HepG2 (cell line): ENCODE data around the gene HAND1. TPM values are rescaled to one million over a fixed set of nuclear protein-coding genes. Genes with fewer than 3 reads are reported as not detected.

Experiments
- DNMT1 ChIP-seq: sonication (generic); formaldehyde crosslinking; IDR thresholded peaks from 2 replicates; pipeline ENCODE4 v1.5.1; 2020; ENCODE audit warnings: mild to moderate bottlenecking, missing genetic modification reagents
- ETV5 ChIP-seq: IDR thresholded peaks from 2 replicates; pipeline ENCODE4 v1.6.1; 2018; ENCODE audit warnings: missing biosample characterization, missing genetic modification reagents, inconsistent platforms, borderline replicate concordance
- KAT2B ChIP-seq: fragments of 150-350 bp; IDR thresholded peaks from 2 replicates; pipeline ENCODE4 v1.6.1; 2014; ENCODE audit warnings: low read depth, low read length, borderline replicate concordance
- MLX ChIP-seq: IDR thresholded peaks from 2 replicates; pipeline ENCODE4 v1.6.1; 2016
- NR2F1 ChIP-seq, 2 experiments: fragments of 450-650 bp in 1 of 2; formaldehyde crosslinking in 1 of 2; IDR thresholded peaks; 2 replicates each; pipeline versions ENCODE4 v1.5.0 to v1.6.1; 2016 to 2020; ENCODE audit warnings: mild to moderate bottlenecking in 1 of 2, missing compliant biosample characterization in 1 of 2, missing genetic modification reagents in 1 of 2, moderate library complexity in 1 of 2
- PAXIP1 ChIP-seq: sonication (generic); formaldehyde crosslinking; conservative IDR thresholded peaks from 2 replicates; pipeline ENCODE4 v1.4.0; 2020; ENCODE audit warnings: mild to moderate bottlenecking, missing genetic modification reagents, moderate library complexity
- PCBP2 ChIP-seq: fragments of 200-400 bp; formaldehyde crosslinking; optimal IDR thresholded peaks from 2 replicates; pipeline ENCODE3; 2018; ENCODE audit warnings: low read length, low read depth; ENCODE audit not compliant: poor library complexity, severe bottlenecking
- PPARG ChIP-seq: conservative IDR thresholded peaks from 2 replicates; pipeline ENCODE4 v1.6.1; 2016; ENCODE audit warnings: missing biosample characterization, missing genetic modification reagents
- REL ChIP-seq: sonication (generic); formaldehyde crosslinking; conservative IDR thresholded peaks from 2 replicates; pipeline ENCODE4 v1.8.0; 2022; ENCODE audit warnings: mild to moderate bottlenecking, missing genetic modification reagents, moderate library complexity
- SALL1 ChIP-seq: sonication (generic); formaldehyde crosslinking; IDR thresholded peaks from 2 replicates; pipeline ENCODE4 v1.8.0; 2022; ENCODE audit warnings: mild to moderate bottlenecking, missing genetic modification reagents
- SNRNP70 ChIP-seq: fragments of 200-400 bp; formaldehyde crosslinking; IDR thresholded peaks from 2 replicates; pipeline ENCODE4 v1.6.1; 2017; ENCODE audit warnings: mild to moderate bottlenecking, low read depth, low read length, moderate library complexity
- TFDP2 ChIP-seq: sonication (generic); formaldehyde crosslinking; IDR thresholded peaks from 2 replicates; pipeline ENCODE4 v1.4.0; 2020; ENCODE audit warnings: missing genetic modification reagents
- ZBTB14 ChIP-seq: sonication (generic); formaldehyde crosslinking; IDR thresholded peaks from 2 replicates; pipeline ENCODE4 v1.4.0; 2020; ENCODE audit warnings: missing genetic modification reagents
- ZNF121 ChIP-seq: sonication (generic); formaldehyde crosslinking; IDR thresholded peaks from 2 replicates; pipeline ENCODE4 v1.5.0; 2020; ENCODE audit warnings: mild to moderate bottlenecking, missing genetic modification reagents
- ZNF577 ChIP-seq: sonication (generic); formaldehyde crosslinking; IDR thresholded peaks from 2 replicates; pipeline ENCODE4 v1.4.0; 2020; ENCODE audit warnings: mild to moderate bottlenecking, low read depth, missing genetic modification reagents, borderline replicate concordance
- ZNF737 ChIP-seq: sonication (generic); formaldehyde crosslinking; IDR thresholded peaks from 2 replicates; pipeline ENCODE4 v1.5.0; 2020; ENCODE audit warnings: missing genetic modification reagents, mild to moderate bottlenecking, borderline replicate concordance
- ZNF75D ChIP-seq: sonication (generic); formaldehyde crosslinking; IDR thresholded peaks from 2 replicates; pipeline ENCODE4 v1.8.1; 2023; ENCODE audit warnings: missing genetic modification reagents, mild to moderate bottlenecking, borderline replicate concordance
- ZSCAN20 ChIP-seq: sonication (generic); formaldehyde crosslinking; IDR thresholded peaks from 2 replicates; pipeline ENCODE4 v1.4.0; 2020; ENCODE audit warnings: missing genetic modification reagents, mild to moderate bottlenecking, borderline replicate concordance
- ZSCAN22 ChIP-seq: sonication (generic); formaldehyde crosslinking; IDR thresholded peaks from 2 replicates; pipeline ENCODE4 v1.4.0; 2020; ENCODE audit warnings: mild to moderate bottlenecking, missing genetic modification reagents
- polyA plus RNA-seq, 8 experiments: library from polyadenylated mRNA; depleted of rRNA in 3 of 8; stranded (reverse) in 7 of 8; unstranded in 1 of 8; fragments of >200 nt; fragmentation: Illumina TruSeq in 4 of 8; extraction: Trizol in 4 of 8; gene quantifications; 2 replicates each; pipeline versions ENCODE4 v1.2.1 to v1.2.3, GENCODE V29; 2011 to 2016; ENCODE audit warnings: low read depth in 4 of 8, missing spikeins in 1 of 8, mixed read lengths in 1 of 8; ENCODE audit not compliant: insufficient read depth in 1 of 8
- total RNA-seq, 5 experiments: library from RNA; depleted of rRNA; stranded (reverse); fragments of >200 nt; fragmentation: Illumina TruSeq; extraction: Trizol; gene quantifications; 2 replicates each; pipeline ENCODE4 v1.2.3, GENCODE V29; 2016; ENCODE audit warnings: low read depth in 1 of 5

HAND1 gene
- total and polyA plus RNA-seq, 2 of the 13 experiments (the other 11 are each of a cell fraction or from before 2014, with no cell fraction given): not detected

GRCh38 chr5:154446195-154447088 lies 31.6 kb downstream of the HAND1 start (continued):
- TF ChIP-seq ETV5 (CRISPR knock-in tag): no peak
- TF ChIP-seq ZNF737: no peak
- TF ChIP-seq NR2F1 (CRISPR knock-in tag; IDR thresholded peaks at IDR 0.05): no peak
- TF ChIP-seq PCBP2: no peak
- TF ChIP-seq ZNF121 (CRISPR knock-in tag): no peak
- no peak for TF ChIP-seq REL (CRISPR knock-in tag)
- peak; percentile 17; the same call in 1 of the 2 replicates for TF ChIP-seq SALL1 (CRISPR knock-in tag)
- no peak for TF ChIP-seq PPARG
- TF ChIP-seq ZBTB14 (CRISPR knock-in tag): no peak
- no peak for TF ChIP-seq SNRNP70
- TF ChIP-seq ZNF577 (CRISPR knock-in tag): no peak
- TF ChIP-seq ZSCAN20: no peak; the same call in 1 of the 2 replicates
- no peak for TF ChIP-seq MLX (CRISPR knock-in tag)
- TF ChIP-seq ZNF75D (CRISPR knock-in tag): no peak
- no peak for TF ChIP-seq ZSCAN22 (CRISPR knock-in tag)
- TF ChIP-seq DNMT1 (CRISPR knock-in tag): no peak
- TF ChIP-seq KAT2B: no peak
- TF ChIP-seq TFDP2 (CRISPR knock-in tag): no peak
- no peak for TF ChIP-seq PAXIP1 (CRISPR knock-in tag)
